Measurements from ENCODE around the gene CYTH2.

Gene CYTH2

DNA sequence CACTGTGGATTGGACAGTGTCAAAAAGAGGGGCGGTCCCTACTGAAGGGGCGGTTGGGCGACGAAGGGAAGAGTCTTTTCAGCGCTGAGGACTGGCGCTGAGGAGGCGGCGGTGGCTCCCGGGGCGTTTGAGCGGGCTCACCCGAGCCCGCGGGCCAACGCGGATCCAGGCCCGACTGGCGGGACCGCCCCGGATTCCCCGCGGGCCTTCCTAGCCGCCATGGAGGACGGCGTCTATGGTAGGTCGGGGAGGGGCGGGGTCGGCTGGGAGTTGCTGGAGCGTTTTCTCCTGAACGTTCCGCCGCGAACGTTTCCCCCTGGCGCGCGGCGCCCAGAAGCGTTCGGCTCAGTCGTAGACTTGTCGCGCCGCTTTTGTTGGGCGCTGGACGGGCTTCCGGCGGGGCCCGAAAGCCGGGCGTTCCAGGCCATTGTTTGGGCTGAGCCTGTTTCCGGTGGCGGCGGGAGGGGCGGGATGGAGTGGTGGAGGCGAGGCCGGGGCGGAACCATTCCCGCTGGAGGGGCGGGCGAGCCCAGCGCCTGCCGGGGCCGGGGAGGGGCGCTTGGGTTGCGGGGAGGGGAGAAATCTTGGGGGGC lies at the start of gene CYTH2:
CYTH2 (plus strand) TSS at position 81 of the 593 bp plus-strand sequence; CDS start at position 220, 139 bp downstream.
- DNase-seq (ENCODE audit: low read depth): peak; percentile 46

- DNase-seq (ENCODE audit: low read depth): no peak
These were observed 47.6 kb upstream of the CYTH2 start for GRCh38 chr19:48421548-48421947.

DNA sequence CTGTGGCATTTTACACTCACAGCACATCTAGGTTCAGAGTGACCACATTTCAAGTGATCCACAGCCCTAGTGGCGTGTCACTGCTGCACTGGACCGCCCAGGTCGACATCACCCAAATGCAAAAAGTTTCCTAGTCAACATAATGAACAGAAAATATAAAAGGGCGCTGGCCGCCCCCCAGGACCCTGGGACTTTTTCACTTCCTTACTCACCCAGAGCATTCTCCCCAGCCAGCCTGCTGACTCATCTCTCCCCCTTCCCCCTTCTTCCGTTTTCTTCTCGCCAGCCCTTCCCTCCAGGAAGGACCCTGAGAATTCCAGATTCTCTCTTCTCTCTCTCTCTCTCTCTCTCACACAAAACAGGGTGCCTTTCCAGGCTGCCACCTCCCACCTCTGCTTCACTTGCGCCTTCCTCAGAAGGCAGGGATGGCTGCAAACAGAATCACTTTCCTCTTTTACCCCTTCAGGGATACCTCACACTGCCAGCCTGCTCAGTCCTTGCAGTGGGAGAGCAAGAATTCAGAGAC lies 44.4 kb upstream of the CYTH2 start:
- no peak for DNase-seq (ENCODE audit: low read depth)

- DNase-seq (ENCODE audit: low read depth): no peak
These were observed 40.5 kb upstream of the CYTH2 start for GRCh38 chr19:48428670-48429069.

DNA sequence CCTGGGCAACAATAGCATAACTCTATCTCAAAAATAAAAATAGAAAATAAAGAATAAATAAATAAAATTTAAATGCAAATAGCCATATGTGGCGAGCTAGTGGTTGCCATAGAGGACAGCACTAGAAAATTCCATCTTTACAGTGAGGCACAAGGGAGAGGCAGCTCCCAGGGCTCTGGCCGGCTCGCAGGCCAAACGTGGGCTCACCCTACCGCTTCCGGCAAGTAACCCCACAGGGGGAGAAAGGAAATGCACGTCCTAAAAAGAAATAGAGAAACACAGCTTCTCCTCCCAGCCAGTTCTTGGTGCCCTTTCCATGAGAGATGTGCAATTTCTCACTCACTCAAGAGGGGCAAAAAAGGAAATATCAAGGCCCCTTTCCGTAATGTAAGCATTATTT lies 35.8 kb upstream of the CYTH2 start:
- DNase-seq (ENCODE audit: low read depth): no peak

DNA sequence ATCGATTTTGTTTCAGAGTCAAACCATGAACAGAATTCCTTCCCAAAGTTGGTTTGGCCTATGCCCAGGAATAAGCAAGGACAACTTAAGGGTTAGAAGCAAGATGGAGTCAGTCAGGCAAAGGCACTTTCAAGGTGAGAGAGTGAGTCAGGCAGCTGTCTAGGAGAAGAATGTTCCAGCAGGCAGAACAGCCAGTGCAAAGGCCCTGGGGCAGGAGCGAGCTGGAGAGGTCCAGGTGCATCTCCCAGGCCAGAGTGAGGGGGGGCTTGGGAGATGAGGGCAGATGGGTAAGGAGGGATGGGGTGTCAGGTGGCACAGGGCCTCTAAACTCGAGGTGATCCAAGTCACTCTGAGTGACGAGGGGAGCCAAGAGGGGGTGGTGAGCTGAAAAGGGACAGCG lies 32.6 kb upstream of the CYTH2 start:
- DNase-seq (ENCODE audit: low read depth): no peak

GRCh38 chr19:48441360-48442050 lies 27.7 kb upstream of the CYTH2 start:
- DNase-seq (ENCODE audit: low read depth): no peak

DNA sequence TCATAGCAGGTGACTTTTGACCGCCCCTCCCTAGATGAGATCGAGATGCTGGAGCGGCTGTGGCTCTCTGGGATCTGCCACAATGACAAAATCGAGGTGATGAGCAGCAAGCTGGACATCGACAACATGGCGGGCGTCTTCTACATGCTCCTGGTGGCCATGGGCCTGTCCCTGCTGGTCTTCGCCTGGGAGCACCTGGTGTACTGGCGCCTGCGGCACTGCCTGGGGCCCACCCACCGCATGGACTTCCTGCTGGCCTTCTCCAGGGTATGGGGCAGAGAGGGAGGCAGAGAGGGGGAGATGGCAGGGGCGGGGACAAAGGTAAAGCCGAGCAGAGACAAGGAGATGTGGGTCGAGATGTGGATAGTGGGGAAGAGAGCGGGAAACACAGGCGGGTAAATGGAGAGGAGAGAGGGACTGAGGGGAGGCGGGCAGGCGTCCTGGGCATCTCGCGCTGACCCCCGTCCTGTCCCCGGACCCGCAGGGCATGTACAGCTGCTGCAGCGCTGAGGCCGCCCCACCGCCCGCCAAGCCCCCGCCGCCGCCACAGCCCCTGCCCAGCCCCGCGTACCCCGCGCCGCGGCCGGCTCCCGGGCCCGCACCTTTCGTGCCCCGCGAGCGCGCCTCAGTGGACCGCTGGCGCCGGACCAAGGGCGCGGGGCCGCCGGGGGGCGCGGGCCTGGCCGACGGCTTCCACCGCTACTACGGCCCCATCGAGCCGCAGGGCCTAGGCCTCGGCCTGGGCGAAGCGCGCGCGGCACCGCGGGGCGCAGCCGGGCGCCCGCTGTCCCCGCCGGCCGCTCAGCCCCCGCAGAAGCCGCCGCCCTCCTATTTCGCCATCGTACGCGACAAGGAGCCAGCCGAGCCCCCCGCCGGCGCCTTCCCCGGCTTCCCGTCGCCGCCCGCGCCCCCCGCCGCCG lies 26.8 kb upstream of the CYTH2 start:
- DNase-seq (ENCODE audit: low read depth): no peak

DNA sequence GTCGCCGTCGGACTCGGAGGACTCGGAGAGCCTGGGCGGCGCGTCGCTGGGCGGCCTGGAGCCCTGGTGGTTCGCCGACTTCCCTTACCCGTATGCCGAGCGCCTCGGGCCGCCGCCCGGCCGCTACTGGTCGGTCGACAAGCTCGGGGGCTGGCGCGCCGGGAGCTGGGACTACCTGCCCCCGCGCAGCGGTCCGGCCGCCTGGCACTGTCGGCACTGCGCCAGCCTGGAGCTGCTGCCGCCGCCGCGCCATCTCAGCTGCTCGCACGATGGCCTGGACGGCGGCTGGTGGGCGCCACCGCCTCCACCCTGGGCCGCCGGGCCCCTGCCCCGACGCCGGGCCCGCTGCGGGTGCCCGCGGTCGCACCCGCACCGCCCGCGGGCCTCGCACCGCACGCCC lies 25.9 kb upstream of the CYTH2 start:
- no peak for DNase-seq (ENCODE audit: low read depth)

- no peak for DNase-seq (ENCODE audit: low read depth)
These were observed 25.4 kb upstream of the CYTH2 start for GRCh38 chr19:48443731-48444128.

DNA sequence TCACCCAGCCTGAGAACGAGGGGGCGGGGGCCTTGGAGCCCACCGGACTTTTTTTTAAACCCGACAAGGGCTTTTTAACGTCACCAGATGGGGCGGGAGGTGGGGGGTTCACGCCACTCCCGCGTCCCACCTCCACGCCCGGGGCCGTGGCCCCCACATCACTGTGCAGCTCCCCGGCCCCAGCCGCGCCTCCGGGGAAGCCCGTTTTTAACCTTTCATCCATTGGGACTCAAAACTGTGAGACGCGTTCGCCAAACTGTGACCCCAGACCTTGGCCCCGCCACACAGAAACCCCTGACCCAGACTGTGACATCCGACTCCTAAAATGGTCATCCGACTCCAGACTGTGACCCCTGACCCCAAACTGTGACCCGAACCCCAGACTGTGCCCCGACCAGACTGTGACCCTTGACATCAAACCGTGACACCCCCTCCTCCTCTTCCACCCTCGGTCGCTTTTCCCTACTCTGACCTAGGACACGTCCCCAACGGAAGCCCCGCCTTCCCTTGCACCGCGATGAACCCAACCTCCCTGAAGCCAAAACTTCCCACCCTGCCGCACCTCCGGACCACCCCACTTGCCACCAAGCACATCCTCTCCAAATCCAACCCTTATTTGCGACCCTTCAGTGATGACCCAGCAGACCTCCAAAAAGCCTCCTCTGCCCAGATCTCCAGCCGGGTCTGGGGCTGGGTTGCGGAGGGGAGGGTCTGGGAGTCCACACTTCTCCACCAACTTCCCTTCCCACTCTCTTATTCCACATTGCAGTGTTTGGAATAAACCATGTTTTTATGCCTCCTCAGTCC lies 24.8 kb upstream of the CYTH2 start:
- DNase-seq (ENCODE audit: low read depth): no peak

DNA sequence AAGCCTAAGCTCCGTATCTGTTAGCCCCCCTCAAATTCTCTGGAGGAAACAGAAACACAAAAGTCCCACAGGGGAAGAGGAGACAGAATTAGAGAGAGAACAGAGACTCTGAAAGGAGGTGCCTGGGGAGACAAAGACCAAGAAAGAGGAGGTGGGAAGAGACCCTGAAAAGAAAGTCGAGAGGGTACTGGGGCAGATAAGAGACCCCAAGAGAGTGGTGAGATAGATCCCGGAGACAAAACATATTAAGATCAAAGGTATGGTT lies 24.3 kb upstream of the CYTH2 start:
- no peak for DNase-seq (ENCODE audit: low read depth)

GRCh38 chr19:48445256-48445605 lies 23.9 kb upstream of the CYTH2 start:
- DNase-seq (ENCODE audit: low read depth): no peak

- DNase-seq (ENCODE audit: low read depth): peak; percentile 83
These were observed 23.3 kb upstream of the CYTH2 start, which contains the start of gene GRWD1 for GRCh38 chr19:48445606-48446481. TSS of gene GRWD1 (plus strand) at chr19:48445983. CDS start at chr19:48446006, 23 bp downstream.

GRCh38 chr19:48446579-48446978 lies 22.6 kb upstream of the CYTH2 start:
- DNase-seq (ENCODE audit: low read depth): no peak

GRCh38 chr19:48448563-48448962 lies 20.6 kb upstream of the CYTH2 start:
- DNase-seq (ENCODE audit: low read depth): no peak

- DNase-seq (ENCODE audit: low read depth): no peak
These were observed 18.7 kb upstream of the CYTH2 start for GRCh38 chr19:48450441-48450840.

DNA sequence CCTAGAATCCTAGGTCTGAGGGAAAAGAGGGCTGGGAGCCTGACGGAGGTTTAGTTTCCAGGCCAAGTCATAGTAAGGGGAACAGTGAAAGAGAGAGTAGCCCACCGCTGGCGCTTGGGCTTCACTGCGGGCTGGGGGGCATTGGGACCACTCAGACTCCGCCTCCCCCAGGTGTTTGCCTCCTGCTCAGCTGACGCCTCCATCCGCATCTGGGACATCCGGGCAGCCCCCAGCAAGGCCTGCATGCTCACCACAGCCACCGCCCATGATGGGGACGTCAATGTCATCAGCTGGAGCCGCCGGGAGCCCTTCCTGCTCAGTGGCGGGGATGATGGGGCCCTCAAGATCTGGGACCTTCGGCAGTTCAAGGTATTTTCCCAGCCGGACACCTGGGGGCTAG lies 18.3 kb upstream of the CYTH2 start:
- DNase-seq (ENCODE audit: low read depth): no peak

GRCh38 chr19:48451624-48452023 lies 17.5 kb upstream of the CYTH2 start:
- no peak for DNase-seq (ENCODE audit: low read depth)

GRCh38 chr19:48452289-48453190 lies 16.6 kb upstream of the CYTH2 start:
- DNase-seq (ENCODE audit: low read depth): no peak

All from stimulated activated CD8-positive, alpha-beta memory T cell treated with anti-CD3 and anti-CD28 coated beads, Interleukin-7, amount 100 ng/mL, for 24 hours (primary cell).